NK-92 treated with Interleukin-12 subunit alpha and Interleukin-12 subunit beta, amount 100 ng/mL, for 24 hours (cell line): Measurements from ENCODE around the gene LRP11.

ENCODE experiments used
- DNase-seq: peaks from one replicate; lab custom pipeline; 2025; lab: John Stamatoyannopoulos, UW

LRP11 gene

DNA sequence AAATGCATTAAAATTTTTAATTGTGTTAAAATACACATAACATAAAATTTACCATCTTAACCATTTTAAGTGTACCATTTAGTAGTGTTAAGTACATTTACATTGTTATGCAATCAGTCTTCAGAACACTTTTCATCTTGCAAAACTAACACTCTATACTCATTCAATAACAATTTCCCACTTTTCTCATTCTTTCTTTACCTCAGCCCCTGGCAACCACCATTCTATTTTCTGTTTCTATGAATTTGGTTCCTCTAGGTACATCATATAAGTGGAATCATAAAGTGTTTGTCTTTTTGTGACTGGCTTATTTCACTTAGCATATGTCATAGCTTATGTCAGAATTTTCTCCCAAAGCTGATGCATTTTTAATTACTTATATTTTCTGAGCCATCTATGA lies 82.4 kb downstream of the LRP11 start:
- DNase-seq = no peak

- no peak for DNase-seq
These were observed 84.6 kb downstream of the LRP11 start for GRCh38 chr6:149779644-149779963.

GRCh38 chr6:149777624-149778023 lies 86.5 kb downstream of the LRP11 start:
- DNase-seq = no peak

GRCh38 chr6:149771925-149772324 lies 92.2 kb downstream of the LRP11 start:
- no peak for DNase-seq

DNA sequence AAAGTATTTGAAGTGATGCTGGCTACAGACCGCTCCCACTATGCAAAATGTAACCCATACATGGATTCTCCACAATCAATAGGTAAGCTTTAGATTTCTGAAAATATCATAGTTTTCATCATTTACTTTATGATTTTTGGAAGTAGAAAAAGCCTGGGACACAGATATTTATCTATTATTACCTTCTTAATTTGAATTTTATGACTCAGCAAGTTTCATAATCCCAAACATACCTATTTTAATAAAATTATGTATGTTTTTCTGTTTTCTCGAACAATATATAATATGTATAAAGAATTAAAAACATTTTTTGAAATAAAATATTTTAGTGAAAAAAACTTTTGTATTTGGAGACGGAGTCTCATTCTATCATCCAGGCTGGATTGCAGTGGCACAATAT lies 93.0 kb downstream of the LRP11 start:
- DNase-seq = no peak

DNA sequence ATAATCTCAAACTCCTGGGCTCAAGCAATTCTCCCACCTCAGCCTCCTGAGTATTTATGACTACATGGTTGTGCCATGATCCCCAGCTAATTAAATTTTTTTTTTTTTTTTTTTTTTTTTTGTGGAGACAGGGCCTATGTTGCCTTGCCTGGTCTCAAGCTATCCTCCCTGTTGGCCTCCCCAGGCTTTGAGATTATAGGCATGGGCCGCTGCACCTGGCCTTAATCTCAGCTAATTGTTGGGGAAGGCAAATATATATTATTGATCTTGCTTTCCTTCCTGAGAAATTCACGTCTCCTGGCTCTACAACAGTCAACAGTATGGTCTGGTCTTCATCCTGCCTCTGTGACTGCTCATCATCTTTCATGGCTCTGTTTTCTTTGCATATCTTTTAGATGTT lies 94.5 kb downstream of the LRP11 start:
- no peak for DNase-seq
